Karpas-422 (cell line): ENCODE measurements around the gene SHISA6. TPM values are rescaled to one million over a fixed set of nuclear protein-coding genes. Genes with fewer than 3 reads are reported as not detected.

ENCODE experiments used
- DNase-seq: peaks from one replicate; pipeline ENCODE4 v3.0.0-alpha.2; 2015
- H2AFZ ChIP-seq: fragments of 200-600 bp; sonication (generic); 2 replicates; pipeline ENCODE4 v1.6.1; 2014; ENCODE audit warnings: antibody characterized with exemption, low read length, mixed read lengths
- H3K27ac ChIP-seq: fragments of 200-600 bp; sonication (generic); 2 replicates; pipeline ENCODE4 v1.5.1; 2014; ENCODE audit warnings: mild to moderate bottlenecking, low read length, moderate library complexity
- H3K27me3 ChIP-seq: fragments of 200-600 bp; sonication (generic); 2 replicates; pipeline ENCODE4 v1.6.1; 2014; ENCODE audit warnings: low read length, mixed read lengths
- H3K36me3 ChIP-seq: fragments of 200-600 bp; sonication (generic); 2 replicates; pipeline ENCODE4 v1.6.1; 2014; ENCODE audit warnings: low read length, mixed read lengths; ENCODE audit not compliant: insufficient read depth
- H3K4me1 ChIP-seq: fragments of 200-600 bp; sonication (generic); 2 replicates; pipeline ENCODE4 v1.6.1; 2014; ENCODE audit warnings: mild to moderate bottlenecking, low read length, mixed read lengths
- H3K4me2 ChIP-seq: fragments of 200-600 bp; sonication (generic); 2 replicates; pipeline ENCODE4 v1.6.1; 2014; ENCODE audit warnings: low read length, low read depth, mild to moderate bottlenecking; ENCODE audit not compliant: poor library complexity, severe bottlenecking
- H3K4me3 ChIP-seq: fragments of 200-600 bp; sonication (generic); 2 replicates; pipeline ENCODE4 v1.5.1; 2014; ENCODE audit warnings: mild to moderate bottlenecking, antibody characterized with exemption, low read length, mixed read lengths
- H3K79me2 ChIP-seq: fragments of 200-600 bp; sonication (generic); 2 replicates; pipeline ENCODE4 v1.6.1; 2014; ENCODE audit warnings: mild to moderate bottlenecking, low read length, mixed read lengths
- H3K9ac ChIP-seq: fragments of 200-600 bp; sonication (generic); 2 replicates; pipeline ENCODE4 v1.6.0; 2014; ENCODE audit warnings: low read length
- H3K9me2 ChIP-seq: fragments of 200-600 bp; sonication (generic), shearing (Covaris generic); replicated peaks from 2 replicates; pipeline ENCODE4 v1.6.0; 2014; ENCODE audit warnings: mild to moderate bottlenecking, low read length, moderate library complexity; ENCODE audit not compliant: insufficient read depth
- H3K9me3 ChIP-seq: fragments of 300-700, 200-600 bp; sonication (generic); 2 replicates; pipeline ENCODE4 v1.6.1; 2014; ENCODE audit warnings: low read length, mixed read lengths
- H4K20me1 ChIP-seq: fragments of 200-600 bp; sonication (generic); 2 replicates; pipeline ENCODE4 v1.6.1; 2014; ENCODE audit warnings: mild to moderate bottlenecking, antibody characterized with exemption, low read length, low read depth; ENCODE audit not compliant: insufficient read depth
- total RNA-seq: library from RNA; depleted of rRNA; stranded (reverse); fragments of >200 nt; shearing (Covaris generic); gene quantifications from 2 replicates; pipeline ENCODE4 v1.2.3, GENCODE V29; 2014; ENCODE audit warnings: low replicate concordance

SHISA6 gene
- total RNA-seq, 1 experiment from 2014 or later, result not detected

- Histone ChIP-seq H3K36me3 (no peaks in the 10 kb centered on the region), H3K9ac (no peak overlapping the region), H4K20me1 (no peaks in the 10 kb centered on the region), H3K9me3 (no peaks in the 10 kb centered on the region), H3K9me2 (no peaks in the 10 kb centered on the region), H3K4me2 (no peak overlapping the region), H2AFZ (no peak overlapping the region), H3K4me1 (no peaks in the 10 kb centered on the region), H3K79me2 (no peaks in the 10 kb centered on the region), H3K27me3 (no peaks in the 10 kb centered on the region), H3K27ac (no peak overlapping the region), H3K4me3 (no peak overlapping the region)
- no peak for DNase-seq
Measured at GRCh38 chr17:11272191-11272590, 31.2 kb downstream of the SHISA6 start.

DNA sequence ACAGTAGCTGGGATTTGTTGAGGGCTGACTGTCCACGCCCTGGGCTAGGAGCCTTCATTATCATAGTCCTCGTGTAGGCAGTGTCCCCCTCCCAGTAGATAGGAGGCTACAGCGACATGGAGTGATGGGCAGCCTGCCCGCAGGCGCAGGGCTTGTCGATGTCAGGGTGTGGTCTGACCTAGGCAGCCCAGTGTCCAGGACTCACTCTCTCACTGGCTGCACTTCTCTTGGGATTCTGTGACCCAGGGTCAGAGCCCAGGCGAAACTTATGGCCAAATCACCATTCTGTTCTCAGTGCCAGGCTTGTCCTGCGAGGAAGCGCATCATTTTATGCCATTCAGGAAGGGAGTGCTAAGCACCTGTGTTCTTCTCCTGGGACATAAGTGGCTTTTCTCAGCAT lies 32.6 kb downstream of the SHISA6 start:
- Histone ChIP-seq H3K9ac (no peak overlapping the region), H3K9me2 (no peaks in the 10 kb centered on the region), H4K20me1 (no peaks in the 10 kb centered on the region), H3K9me3 (no peaks in the 10 kb centered on the region), H2AFZ (no peak overlapping the region), H3K27ac (no peak overlapping the region), H3K4me3 (no peak overlapping the region), H3K79me2 (no peaks in the 10 kb centered on the region), H3K27me3 (no peaks in the 10 kb centered on the region), H3K36me3 (no peaks in the 10 kb centered on the region), H3K4me2 (no peak overlapping the region), H3K4me1 (no peaks in the 10 kb centered on the region)
- no peak for DNase-seq

- Histone ChIP-seq H3K27me3 (no peaks in the 10 kb centered on the region), H3K9ac (no peak overlapping the region), H3K9me3 (no peaks in the 10 kb centered on the region), H4K20me1 (no peaks in the 10 kb centered on the region), H3K4me2 (no peak overlapping the region), H3K4me3 (no peak overlapping the region), H3K9me2 (no peaks in the 10 kb centered on the region), H3K79me2 (no peaks in the 10 kb centered on the region), H3K36me3 (no peaks in the 10 kb centered on the region), H3K4me1 (no peaks in the 10 kb centered on the region), H3K27ac (no peak overlapping the region), H2AFZ (no peak overlapping the region)
- DNase-seq, result no peak
Measured at GRCh38 chr17:11274106-11274505, 33.1 kb downstream of the SHISA6 start.

- no peak overlapping the region for H3K4me2 ChIP-seq
- H3K4me1 ChIP-seq, result no peaks in the 10 kb centered on the region
- no peak overlapping the region for H3K4me3 ChIP-seq
- no peak for DNase-seq
- H3K9me3 ChIP-seq, result no peaks in the 10 kb centered on the region
- no peak overlapping the region for H2AFZ ChIP-seq
- no peaks in the 10 kb centered on the region for H3K36me3 ChIP-seq
- no peaks in the 10 kb centered on the region for H4K20me1 ChIP-seq
- no peaks in the 10 kb centered on the region for H3K79me2 ChIP-seq
- H3K27me3 ChIP-seq, result no peaks in the 10 kb centered on the region
- H3K9ac ChIP-seq, result no peak overlapping the region
- peaks cover 6% of the 10 kb centered on the region; the same call in 1 of the 2 replicates for H3K9me2 ChIP-seq
- H3K27ac ChIP-seq, result no peak overlapping the region
Measured at GRCh38 chr17:11276486-11276885, 35.5 kb downstream of the SHISA6 start.

DNA sequence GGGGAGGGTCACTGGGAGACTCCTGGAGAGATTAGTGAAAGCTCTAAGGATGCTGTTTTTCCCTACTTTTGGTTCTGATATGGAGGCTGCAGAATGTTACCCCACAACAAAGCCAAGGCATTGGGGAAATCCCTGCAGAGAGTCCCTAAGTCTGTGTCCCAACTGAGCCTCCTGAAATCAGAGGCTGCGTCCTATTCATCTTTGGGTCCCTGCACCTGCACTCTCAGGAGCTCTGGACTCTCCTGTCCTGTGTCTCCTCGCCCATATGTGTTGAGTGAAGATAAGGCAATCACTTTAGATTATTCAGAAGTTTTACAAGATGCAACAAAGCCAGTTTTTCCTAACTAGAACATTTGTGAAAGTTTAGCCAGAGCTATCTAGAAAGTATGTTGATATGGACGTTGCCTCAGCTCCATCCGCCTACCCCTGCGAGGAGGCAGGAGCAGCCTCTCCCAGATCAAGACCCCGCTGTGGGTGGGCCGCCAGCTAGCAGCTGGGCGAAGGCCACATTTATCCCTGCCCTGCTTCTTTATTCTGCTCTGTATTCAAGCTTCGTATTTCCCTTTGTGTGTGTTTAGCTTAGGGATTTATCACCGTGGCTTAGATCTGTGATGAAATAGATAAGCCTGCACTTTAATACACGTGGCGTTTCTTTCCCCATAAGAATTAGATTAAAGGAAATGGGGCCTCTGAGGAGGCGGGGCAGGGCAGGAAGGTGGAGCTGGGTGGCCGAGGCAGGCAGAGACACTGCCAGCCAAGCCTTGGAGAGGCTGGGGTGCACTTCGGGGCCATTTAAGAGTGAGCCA lies 37.4 kb downstream of the SHISA6 start:
- no peak for DNase-seq
- Histone ChIP-seq H3K36me3 (no peaks in the 10 kb centered on the region), H3K9ac (no peak overlapping the region), H3K9me3 (no peaks in the 10 kb centered on the region), H3K27me3 (no peaks in the 10 kb centered on the region), H4K20me1 (no peaks in the 10 kb centered on the region), H3K9me2 (peaks cover 6% of the 10 kb centered on the region; the same call in 1 of the 2 replicates), H3K4me1 (no peaks in the 10 kb centered on the region), H3K4me3 (no peak overlapping the region), H3K4me2 (no peak overlapping the region), H3K27ac (no peak overlapping the region), H3K79me2 (no peaks in the 10 kb centered on the region), H2AFZ (no peak overlapping the region)

- H3K27ac ChIP-seq, result no peak overlapping the region
- H3K36me3 ChIP-seq, result no peaks in the 10 kb centered on the region
Measured at GRCh38 chr17:11278992-11279270, 37.9 kb downstream of the SHISA6 start.

GRCh38 chr17:11279776-11280344 lies 38.8 kb downstream of the SHISA6 start:
- Histone ChIP-seq H2AFZ (no peak overlapping the region), H3K9ac (no peak overlapping the region), H4K20me1 (no peaks in the 10 kb centered on the region), H3K79me2 (no peaks in the 10 kb centered on the region), H3K36me3 (no peaks in the 10 kb centered on the region), H3K4me3 (no peak overlapping the region), H3K27me3 (no peaks in the 10 kb centered on the region), H3K4me1 (no peaks in the 10 kb centered on the region), H3K4me2 (no peak overlapping the region), H3K9me2 (peaks cover 6% of the 10 kb centered on the region; the same call in 1 of the 2 replicates), H3K27ac (no peak overlapping the region), H3K9me3 (no peaks in the 10 kb centered on the region)
- DNase-seq, result no peak

More at GRCh38 chr17:11278992-11279270, 37.9 kb downstream of the SHISA6 start:
- no peak overlapping the region for H3K9ac ChIP-seq
- no peak overlapping the region for H3K4me2 ChIP-seq
- no peaks in the 10 kb centered on the region for H3K27me3 ChIP-seq
- no peaks in the 10 kb centered on the region for H3K9me3 ChIP-seq
- H3K4me3 ChIP-seq, result no peak overlapping the region
- no peaks in the 10 kb centered on the region for H3K4me1 ChIP-seq
- H4K20me1 ChIP-seq, result no peaks in the 10 kb centered on the region
- no peaks in the 10 kb centered on the region for H3K79me2 ChIP-seq
- DNase-seq, result no peak
- H3K9me2 ChIP-seq, result peaks cover 6% of the 10 kb centered on the region; the same call in 1 of the 2 replicates
- H2AFZ ChIP-seq, result no peak overlapping the region

DNA sequence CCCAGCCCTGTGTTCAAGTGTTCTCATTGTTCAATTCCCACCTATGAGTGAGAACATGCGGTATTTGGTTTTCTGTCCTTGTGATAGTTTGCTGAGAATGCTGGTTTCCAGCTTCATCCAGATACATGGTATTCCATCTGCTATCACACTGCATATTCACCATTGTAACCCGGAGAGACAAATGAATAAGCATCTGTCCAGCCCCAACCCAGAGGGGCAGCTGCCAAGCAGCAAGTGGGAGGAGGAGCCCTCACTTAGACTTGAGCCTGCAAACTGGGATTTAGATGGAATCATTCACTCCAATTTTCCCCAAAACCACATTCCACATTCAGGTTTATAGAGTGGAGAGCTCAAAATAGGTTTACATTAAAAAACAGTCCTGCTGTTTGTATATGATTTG lies 41.6 kb downstream of the SHISA6 start:
- no peaks in the 10 kb centered on the region for H4K20me1 ChIP-seq
- no peak overlapping the region for H3K4me3 ChIP-seq
- no peaks in the 10 kb centered on the region for H3K9me3 ChIP-seq
- peaks cover 6% of the 10 kb centered on the region; the same call in 1 of the 2 replicates for H3K9me2 ChIP-seq
- H2AFZ ChIP-seq, result no peak overlapping the region
- H3K79me2 ChIP-seq, result no peaks in the 10 kb centered on the region
- H3K27me3 ChIP-seq, result no peaks in the 10 kb centered on the region
- H3K27ac ChIP-seq, result no peak overlapping the region
- H3K36me3 ChIP-seq, result no peaks in the 10 kb centered on the region
- no peak overlapping the region for H3K4me2 ChIP-seq
- H3K9ac ChIP-seq, result no peak overlapping the region
- no peak for DNase-seq
- no peaks in the 10 kb centered on the region for H3K4me1 ChIP-seq
